Neural progenitor cell (in vitro differentiated cells): ENCODE results near the gene NAA16.

ENCODE experiments used
- CTCF ChIP-seq: fragments of 200-600 bp; sonication (generic); IDR thresholded peaks from 2 replicates; pipeline ENCODE4 v1.5.1; 2017; ENCODE audit warnings: antibody characterized with exemption, mild to moderate bottlenecking
- EZH2 ChIP-seq: fragments of 200-600 bp; sonication (generic); IDR thresholded peaks from 2 replicates; pipeline ENCODE4 v1.6.1; 2017; ENCODE audit warnings: antibody characterized with exemption, mild to moderate bottlenecking, moderate library complexity
- EZH2phosphoT487 ChIP-seq: fragments of 200-600 bp; sonication (generic); IDR thresholded peaks from 2 replicates; pipeline ENCODE4 v1.6.1; 2017; ENCODE audit warnings: antibody characterized with exemption

DNA sequence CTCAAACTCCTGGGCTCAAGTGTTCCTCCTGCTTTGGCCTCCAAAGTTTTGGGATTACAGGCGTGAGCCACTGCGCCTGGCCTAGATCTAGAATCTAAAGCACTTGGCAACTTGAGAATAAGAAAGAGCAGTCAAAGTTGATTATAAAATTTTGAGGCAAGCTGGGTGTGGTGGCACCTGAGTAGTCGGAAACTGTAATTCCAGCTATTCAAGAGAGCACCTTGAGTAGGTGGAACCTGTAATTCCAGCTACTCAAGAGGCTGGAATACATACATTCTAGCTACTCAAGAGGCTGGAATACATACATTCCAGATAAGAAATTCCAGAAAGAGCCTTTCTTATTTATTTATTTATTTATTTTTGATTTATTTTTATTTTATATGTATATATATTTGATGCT, 8.3 kb upstream of the NAA16 start:
- TF ChIP-seq CTCF, result no peak
- TF ChIP-seq EZH2, result no peak
- no peak for TF ChIP-seq EZH2phosphoT487
